GM19395 (cell line): ENCODE data around the gene CELSR1.
"Not testable (repeated sequence)": the region's sequence is repeated elsewhere in the genome, so short reads cannot be mapped to it uniquely, and the experiment has no call there.

Source experiments
- ATAC-seq: cut with Tn5 transposase; IDR thresholded peaks from one replicate; pipeline ENCODE4 v1.9.1; 2021; ENCODE audit warnings: mild to moderate bottlenecking, moderate library complexity; ENCODE audit not compliant: unreplicated experiment

CELSR1 gene

GRCh38 chr22:46405901-46406300 lies 131.5 kb downstream of the CELSR1 start:
- ATAC-seq, result no peak

GRCh38 chr22:46403880-46404279 lies 133.5 kb downstream of the CELSR1 start:
- not testable (repeated sequence) for ATAC-seq

GRCh38 chr22:46402505-46402904 lies 134.9 kb downstream of the CELSR1 start:
- ATAC-seq, result no peak

- no peak for ATAC-seq
Observed at GRCh38 chr22:46401370-46401769, 136.1 kb downstream of the CELSR1 start.

- ATAC-seq, result no peak
Observed at GRCh38 chr22:46399251-46400024, 138.0 kb downstream of the CELSR1 start.

GRCh38 chr22:46397951-46398350 lies 139.5 kb downstream of the CELSR1 start:
- ATAC-seq, result no peak

- ATAC-seq, result no peak
Observed at GRCh38 chr22:46397514-46397913, 139.9 kb downstream of the CELSR1 start.

- not testable (repeated sequence) for ATAC-seq
Observed at GRCh38 chr22:46397049-46397448, 140.4 kb downstream of the CELSR1 start.

- ATAC-seq, result no peak
Observed at GRCh38 chr22:46395145-46395544, 142.3 kb downstream of the CELSR1 start.

GRCh38 chr22:46394622-46395021 lies 142.8 kb downstream of the CELSR1 start:
- no peak for ATAC-seq

- ATAC-seq, result no peak
Observed at GRCh38 chr22:46393873-46394272, 143.5 kb downstream of the CELSR1 start.

- no peak for ATAC-seq
Observed at GRCh38 chr22:46392137-46392844, 145.1 kb downstream of the CELSR1 start.

- no peak for ATAC-seq
Observed at GRCh38 chr22:46391486-46392136, 145.8 kb downstream of the CELSR1 start.

- no peak for ATAC-seq
Observed at GRCh38 chr22:46390652-46391301, 146.6 kb downstream of the CELSR1 start.

GRCh38 chr22:46390105-46390651 lies 147.2 kb downstream of the CELSR1 start:
- no peak for ATAC-seq

- no peak for ATAC-seq
Observed at GRCh38 chr22:46389081-46389480, 148.3 kb downstream of the CELSR1 start.

- no peak for ATAC-seq
Observed at GRCh38 chr22:46388647-46389046, 148.8 kb downstream of the CELSR1 start.

GRCh38 chr22:46387748-46388147 lies 149.7 kb downstream of the CELSR1 start:
- no peak for ATAC-seq

- ATAC-seq, result no peak
Observed at GRCh38 chr22:46386312-46386711, 151.1 kb downstream of the CELSR1 start.

GRCh38 chr22:46382524-46382923 lies 154.9 kb downstream of the CELSR1 start:
- no peak for ATAC-seq

GRCh38 chr22:46381731-46382130 lies 155.7 kb downstream of the CELSR1 start:
- no peak for ATAC-seq
